Posterior cingulate gyrus (tissue), 11 donors: ENCODE measurements around the gene PRKCH.

Source experiments
- DNase-seq, 10 donors: peaks; one replicate each; pipeline versions ENCODE4 v3.0.0 to v3.0.0-alpha.2; 2020 to 2021; ENCODE audit warnings: mixed read lengths in 3 of 10
- intact Hi-C: fragments of 100-400 bp; cut with DNase I; formaldehyde crosslinking; loops from one replicate; pipeline ENCODE4 v1.15.1; 2023

PRKCH gene

DNA sequence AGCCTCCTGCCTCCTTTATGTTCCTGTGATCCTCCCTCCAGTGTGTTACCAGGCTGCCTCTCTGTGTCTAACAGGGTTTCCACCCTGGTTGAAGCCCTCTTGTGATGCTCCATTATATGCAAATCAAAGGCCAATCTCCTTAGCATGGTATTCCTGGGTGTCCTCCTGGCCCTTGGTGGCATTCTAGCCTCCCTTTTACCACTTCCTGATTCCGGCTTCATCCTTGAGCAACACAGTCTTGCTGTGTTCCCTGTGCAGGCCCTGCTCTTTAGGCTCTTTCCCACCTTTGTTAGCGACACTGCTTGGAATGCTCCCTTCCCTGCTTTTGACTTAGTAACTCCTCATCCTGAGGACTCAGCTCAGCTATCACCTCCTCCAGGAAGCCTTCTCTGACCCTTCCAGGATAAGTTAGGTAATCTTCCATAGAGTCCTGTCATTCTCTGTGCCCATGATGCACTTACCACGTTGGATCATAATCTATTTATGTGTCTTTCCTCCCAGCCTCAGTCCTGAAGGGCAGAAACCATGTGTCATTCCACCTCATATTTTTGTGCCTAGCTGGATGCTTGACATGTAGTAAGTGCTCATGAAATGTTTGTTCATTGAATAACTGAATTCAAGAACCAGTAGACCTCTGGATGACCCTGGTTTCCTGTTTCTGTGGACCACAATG is 37.3 kb downstream of the PRKCH start:
- intact Hi-C loops = no loop called here
- DNase-seq = no peak

DNA sequence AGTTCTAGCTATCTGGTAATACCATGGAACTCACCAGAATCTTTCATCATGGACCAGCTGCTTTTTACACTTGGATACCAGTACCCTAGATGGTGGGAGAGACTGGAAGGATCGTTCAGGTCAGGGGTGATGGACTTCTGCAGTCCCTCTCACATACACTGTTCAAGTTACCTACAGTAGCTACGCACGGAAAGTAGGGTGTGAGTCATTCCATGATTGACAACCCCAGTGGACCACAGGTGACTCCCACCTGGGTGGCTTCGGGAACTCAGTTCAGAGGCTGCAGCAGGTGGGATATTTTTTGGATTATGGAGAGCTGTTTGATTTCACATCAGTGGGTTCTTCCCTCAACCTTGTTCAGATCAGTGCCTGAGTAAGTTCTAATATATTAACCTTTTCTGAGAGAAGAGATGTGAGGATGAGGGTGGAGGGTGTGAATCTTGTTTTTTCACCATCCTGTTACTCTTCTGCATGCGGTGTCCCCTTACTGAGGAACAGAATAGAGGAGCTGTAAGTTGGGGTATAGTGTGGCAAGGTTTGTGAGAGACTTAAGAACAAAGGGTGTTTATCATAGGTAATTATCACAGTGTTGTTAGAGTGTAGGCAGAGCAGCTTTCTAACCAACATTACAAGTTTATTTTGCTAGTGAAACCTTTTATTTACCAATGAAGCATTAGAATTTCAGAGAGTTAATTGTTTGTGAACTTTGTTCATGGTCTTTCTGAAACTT is 39.6 kb downstream of the PRKCH start:
- DNase-seq = no peak
- intact Hi-C loops = no loop called here

DNA sequence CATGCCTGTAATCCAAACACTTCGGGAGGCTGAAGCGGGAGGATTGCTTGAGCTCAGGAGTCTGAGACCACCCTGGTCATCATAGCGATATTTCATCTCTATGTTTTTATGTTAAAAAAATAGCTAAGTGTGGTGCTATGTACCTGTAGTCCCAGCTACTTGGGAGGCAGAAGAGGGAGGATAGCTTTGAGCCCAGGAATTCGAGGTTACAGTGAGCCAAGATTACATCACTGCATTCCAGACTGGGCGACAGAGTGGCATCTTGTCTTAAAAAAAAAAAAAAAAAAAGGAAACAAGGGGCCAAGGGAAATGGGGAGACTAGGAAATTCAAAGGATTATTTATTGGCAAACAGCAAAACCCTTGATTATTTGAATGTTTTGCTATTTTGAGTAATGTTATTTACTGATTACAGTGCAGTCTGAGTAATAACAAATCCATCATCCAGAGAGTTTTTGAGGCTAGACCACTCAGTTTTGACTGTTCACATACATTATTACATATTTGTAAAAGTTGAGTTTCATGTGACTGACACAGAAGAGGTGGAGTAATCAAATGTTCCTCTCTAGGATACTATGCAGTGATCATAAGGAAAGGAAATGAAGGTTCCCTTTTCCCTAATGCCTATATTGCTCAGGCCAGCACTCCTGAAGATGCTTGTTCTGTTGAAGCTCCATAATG is 40.8 kb downstream of the PRKCH start:
- intact Hi-C loops = no loop called here

DNA sequence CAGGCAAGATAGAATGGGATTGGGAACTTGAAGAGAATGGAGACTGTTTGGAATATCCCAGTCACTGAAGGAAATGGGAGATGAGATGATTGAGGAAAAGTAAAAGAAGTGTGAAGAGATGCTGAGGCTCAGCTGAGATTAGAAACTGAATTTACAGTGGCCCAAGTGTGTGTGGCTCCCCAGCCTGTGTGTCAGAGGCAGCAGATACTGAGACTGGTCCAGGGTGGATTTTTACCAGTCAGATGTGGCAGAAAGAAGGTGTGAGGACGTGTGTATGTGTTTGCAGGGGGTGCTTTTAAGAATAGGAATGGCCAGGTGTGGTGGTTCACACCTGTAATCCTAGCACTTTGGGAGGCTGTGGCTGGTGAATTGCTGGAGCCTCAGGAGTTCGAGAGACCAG is 42.9 kb downstream of the PRKCH start:
- intact Hi-C loops = no loop called here
- DNase-seq = no peak

More for the DNA sequence above, 40.8 kb downstream of the PRKCH start:
- DNase-seq = no peak

DNA sequence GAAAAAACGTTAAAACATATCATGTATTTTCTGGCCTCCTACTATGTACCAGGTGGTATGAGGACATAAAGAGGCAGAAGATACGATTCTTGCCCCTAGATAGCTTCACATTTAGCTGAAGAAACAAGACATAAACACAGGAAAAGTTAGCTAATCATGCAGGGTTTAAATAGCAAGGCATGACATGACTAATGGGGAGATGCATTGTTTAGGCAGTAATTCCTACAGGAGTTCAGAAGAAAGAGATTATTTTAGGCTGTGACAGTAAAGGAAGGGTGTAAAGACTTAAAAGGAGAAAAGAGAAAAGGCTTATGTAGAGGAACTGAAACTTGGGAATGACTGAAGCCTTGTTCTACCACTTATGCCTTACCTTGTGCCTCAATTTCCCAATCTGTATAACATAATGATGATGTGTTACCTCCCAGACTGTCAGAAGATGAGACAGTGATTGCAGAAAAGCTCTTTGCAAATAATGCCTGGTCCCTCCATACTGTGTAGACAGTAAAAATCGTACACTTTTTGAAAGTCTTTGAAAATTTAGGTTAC is 44.4 kb downstream of the PRKCH start:
- intact Hi-C loops = no loop called here
- DNase-seq = no peak

DNA sequence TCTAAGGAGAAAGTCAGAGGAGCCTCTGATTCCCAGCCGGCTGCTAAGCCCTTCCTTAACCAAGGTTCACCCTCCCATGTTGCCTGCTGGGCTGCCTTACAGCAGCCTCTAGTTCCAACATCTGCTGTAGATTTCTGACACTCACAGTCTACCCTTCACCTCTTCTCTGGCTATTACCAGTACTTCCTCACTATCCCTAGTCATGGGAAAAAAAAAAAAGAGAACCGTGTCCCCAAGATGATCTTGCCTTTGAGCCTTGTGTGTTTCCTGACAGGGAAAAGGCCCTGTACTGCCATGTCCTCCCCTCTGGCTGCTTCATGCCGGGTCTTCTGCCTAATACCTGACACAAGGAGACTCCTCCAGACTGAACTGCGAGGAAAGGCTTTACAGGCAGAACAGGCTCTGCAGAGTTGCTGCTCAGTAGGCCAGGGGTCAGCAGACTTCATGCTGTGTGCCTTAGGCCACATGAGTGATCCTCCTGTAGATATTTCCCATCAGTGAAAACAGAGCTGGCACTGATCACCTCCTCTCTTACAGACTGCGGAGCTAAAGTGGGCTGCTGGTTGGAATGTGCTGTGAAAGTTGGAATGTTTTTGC is 46.8 kb downstream of the PRKCH start:
- no peak for DNase-seq
- intact Hi-C loops = no loop called here

DNA sequence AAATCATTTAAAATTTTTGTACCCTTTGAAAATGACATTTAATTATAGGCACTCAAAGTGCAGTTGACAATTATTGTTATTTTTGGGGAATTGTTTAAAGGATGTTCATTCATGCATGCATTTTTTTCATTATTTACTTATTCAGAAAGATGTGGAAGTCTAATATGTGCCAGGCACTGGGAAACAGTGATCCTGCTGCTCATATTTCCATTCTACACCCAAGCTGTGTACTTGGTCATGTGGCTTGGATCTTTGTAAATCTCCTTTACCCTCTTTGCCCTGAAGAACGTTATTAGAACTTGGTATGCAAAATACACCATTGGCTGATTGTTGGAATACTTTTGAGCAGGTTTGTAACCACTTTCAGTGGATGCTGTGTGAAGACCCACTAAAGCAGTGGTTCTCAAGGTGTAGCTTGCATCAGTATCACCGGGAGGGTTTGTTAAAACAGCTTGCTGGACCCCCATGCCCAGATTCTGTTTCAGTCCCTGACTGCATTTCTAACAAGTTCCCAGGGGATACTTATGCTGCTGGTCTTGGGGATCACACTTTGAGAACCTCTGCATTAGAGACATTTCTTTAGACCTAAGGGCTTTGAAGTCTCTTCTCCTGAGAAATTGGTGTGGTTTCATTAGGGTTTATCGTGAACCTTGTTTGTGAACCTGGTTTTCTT is 47.5 kb downstream of the PRKCH start:
- intact Hi-C loops = no loop called here

DNA sequence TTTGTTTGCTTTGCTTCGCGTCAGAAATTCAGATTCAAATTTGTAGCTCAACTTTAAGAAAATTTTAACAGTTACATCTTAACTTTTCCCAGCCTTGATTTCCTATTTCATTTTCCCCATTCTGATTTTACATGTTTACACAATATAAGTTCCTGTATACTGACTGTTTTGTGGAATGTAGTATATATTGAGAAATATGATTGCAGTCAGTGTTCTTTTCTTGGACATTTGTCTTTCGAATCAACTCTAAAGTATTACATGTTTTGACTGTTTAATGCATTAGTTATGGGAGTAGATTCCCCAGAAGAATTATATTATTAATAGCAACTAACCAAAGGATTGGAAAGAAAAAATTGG is 48.1 kb downstream of the PRKCH start:
- DNase-seq = no peak
- intact Hi-C loops = no loop called here

More for the DNA sequence above, 47.5 kb downstream of the PRKCH start:
- no peak for DNase-seq

DNA sequence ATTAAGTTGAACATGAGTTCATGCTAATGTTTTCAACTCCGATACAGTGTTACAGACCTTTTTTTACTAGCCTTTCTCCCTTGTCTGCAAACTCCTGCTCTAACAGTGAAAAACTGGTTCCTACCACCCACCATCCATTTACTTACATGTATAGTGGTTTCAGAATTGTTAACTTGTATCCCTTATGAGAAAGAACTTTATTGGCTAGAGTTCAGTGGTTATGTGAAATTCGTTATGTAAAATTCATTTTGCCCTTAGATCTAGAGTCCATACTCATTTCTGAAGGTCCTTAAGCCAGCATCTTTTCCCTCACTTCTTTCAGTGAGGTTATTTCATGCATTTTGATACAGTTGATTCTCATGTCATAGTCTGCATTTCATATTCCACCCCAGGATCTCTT is 51.0 kb downstream of the PRKCH start:
- no peak for DNase-seq
- intact Hi-C loops = no loop called here

DNA sequence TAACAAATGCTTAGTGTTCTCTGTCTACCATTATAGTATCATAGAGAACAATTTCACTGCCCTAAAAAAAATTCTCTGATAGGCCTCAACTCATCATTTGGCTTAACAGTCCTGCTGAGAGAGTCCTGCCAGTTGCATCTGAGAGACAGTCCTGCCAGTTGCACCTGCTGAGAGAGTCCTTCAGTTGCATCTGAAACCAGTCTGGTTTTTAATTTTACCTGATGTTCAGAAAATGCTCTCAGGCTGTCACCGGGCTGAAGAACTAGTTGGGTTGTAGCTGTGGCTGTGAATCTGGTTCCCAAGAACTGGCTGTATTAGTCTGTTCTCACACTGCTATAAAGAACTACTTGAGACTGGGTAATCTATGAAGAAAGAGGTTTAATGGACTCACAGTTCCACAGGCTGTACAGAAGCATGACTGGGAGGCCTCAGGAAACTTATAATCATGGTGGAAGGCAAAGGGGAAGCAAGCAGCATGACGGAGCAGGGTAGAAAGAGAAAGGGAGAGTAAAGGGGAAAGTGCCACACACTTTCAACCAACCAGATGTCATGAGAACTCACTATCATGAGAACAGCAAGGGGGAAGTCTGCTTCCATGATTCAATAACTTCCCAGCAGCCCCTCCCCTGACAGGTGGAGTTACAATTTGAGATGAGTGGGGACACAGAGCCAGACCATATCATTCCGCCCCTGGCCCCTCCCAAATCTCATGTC is 51.6 kb downstream of the PRKCH start:
- intact Hi-C loops = no loop called here
- DNase-seq = no peak

DNA sequence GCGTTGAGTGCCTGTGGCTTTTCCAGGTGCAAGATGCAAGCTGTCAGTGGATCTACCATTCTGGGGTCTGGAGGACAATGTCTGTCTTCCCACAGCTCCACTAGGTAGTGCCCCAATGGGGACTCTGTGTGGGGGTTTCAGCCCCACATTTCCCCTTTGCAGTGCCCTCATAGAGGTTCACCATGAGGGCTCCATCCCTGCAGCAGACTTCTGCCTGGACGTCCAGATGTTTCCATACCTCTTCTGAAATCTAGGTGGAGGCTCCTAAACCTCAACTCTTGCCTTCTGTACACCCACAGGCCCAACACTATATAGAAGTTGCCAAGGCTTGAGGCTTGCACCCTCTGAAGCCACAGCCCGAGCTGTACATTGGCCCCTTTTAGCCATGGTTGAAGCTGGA is 52.9 kb downstream of the PRKCH start:
- no peak for DNase-seq
- intact Hi-C loops = no loop called here

DNA sequence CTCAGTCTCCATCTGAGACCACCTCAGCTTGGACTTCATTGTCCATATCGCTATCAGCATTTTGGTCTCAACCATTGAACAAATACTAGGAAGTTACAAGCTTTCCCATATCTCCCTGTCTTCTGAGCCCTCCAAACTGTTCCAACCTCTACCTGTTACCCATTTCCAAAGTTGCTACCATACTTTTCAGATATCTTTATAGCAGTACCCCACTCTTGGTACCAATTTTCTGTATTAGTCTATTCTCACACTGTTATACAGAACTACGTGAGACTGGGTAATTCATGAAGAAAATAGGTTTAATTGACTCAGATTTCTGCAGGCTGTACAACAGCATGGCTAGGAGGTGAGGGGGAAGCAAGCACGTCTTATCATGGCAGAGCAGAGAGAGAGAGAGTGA is 53.8 kb downstream of the PRKCH start:
- intact Hi-C loops = no loop called here
- no peak for DNase-seq

DNA sequence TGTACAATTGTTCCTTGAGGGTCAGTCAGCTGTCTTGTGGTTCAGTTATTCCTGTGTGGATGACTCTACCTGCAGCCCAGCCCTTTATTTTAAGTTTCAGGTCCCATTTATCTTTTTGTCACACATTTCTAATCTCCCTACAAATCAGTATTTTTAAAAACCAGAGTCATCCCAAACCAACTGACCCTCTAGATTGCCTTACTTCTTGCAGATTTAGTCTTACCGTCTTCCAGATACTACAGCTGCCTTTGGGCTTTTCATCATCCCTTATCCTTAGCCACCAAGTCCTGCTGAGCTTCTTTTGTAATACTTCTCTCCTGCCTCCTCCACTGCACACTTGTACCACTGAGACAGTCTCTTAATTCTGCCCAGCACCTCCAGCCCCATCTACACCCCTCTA is 54.9 kb downstream of the PRKCH start:
- no peak for DNase-seq
- intact Hi-C loops = no loop called here

DNA sequence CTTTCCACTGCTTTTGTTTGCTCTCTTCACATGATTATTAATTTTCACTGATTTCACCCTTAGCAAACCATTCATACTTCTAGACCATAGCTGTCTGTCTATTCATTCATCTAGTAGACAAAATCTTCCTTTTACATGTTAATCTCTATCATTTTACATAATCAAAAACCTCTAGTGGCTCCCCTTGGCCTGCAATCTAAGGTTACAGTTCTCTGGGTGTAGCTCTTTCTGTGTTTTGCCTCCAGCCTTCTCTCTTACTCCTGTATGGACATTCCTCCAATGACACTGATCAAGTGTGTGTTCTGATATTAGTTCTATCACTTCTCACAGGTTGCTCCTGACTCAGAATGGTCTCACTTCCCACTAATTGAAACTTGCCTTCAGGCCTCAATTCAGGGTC is 56.4 kb downstream of the PRKCH start:
- intact Hi-C loops = no loop called here
- no peak for DNase-seq

DNA sequence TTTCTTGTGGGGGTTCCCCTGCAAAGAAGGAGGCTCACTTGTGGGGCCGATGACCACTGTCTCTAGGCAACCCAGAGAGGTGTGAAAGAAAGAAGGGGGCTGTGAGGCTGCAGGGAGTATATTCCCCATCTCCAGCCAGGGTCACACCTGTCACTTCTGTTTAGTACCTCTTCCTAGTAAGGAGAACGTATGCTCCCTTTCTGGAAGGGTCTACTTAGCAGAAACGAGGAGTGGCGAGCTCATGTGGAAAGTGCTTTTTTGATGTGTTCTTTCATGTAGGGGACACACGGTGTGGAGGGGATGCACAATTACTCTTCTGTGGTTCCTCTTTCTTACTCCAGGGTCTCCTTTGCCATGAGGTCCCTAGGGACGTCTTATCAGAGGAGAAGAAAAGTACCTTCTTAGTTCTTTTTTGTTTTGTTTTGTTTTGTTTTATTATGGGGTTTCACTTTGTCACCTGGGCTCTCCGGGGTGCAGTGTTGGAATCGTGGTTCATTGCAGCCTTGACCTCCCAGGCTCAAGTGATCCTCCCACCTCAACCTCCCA is 58.3 kb downstream of the PRKCH start:
- no peak for DNase-seq
- intact Hi-C loops = no loop called here

DNA sequence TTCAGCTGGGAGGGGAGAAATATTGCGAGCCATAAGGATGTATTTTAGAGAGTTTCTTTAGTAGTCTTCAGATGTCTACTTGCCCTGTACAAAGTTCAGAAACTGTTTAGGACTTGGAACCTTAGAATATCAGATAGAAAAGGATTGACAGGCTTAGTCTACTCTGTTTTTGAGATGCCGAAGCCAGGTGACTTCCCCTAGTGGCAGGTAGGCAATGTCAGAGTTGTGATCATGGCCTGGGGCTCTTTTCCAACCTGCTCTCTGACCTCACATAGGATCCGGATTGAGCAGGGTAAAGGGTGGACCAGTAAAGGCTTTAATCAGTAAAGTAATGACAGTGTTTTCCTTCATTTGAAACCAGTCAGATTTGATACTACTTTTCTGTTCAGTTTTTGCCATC is 59.6 kb downstream of the PRKCH start:
- DNase-seq = no peak
- intact Hi-C loops = no loop called here

DNA sequence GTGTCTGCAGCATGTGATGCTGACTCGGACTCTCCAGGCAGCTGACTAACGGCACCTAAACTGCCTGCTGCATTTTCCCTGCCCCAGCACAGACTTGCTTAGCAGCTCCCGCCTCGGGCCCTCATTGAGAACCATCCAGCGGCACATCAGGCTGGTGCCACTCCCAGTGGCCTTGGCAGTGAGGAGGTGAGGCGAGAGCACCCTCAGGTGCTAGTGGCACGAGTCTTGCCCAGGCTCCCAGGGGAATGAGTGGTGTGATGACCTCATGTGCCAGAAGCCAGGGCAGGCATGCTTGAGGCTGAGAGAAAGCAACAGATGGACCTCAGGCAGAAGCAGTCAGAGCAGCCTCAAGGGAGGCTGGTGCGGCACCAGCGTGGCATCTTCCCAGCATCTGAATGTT is 60.2 kb downstream of the PRKCH start:
- peak in 1 of 10 donors; percentile 78 for DNase-seq
- intact Hi-C loops = no loop called here

DNA sequence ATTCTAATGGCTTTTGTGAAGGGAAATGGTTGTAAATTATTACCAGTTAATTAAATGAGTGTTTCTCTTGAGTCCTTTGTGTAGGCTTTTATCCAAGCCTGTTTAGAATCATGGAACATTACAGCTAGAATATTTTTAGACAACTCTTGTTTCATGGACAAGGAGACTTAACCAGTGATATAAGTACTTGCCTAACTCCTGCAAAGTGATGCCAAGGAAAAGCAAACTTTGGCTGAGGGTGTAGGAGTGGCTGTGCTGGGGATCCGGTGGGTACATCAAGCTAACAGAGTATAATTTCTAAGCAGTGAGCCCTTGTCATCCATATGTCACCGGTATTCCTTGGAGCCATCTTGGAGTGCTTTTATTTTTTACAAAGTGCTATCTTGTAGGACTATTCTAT is 61.5 kb downstream of the PRKCH start:
- intact Hi-C loops = no loop called here
- DNase-seq = no peak

DNA sequence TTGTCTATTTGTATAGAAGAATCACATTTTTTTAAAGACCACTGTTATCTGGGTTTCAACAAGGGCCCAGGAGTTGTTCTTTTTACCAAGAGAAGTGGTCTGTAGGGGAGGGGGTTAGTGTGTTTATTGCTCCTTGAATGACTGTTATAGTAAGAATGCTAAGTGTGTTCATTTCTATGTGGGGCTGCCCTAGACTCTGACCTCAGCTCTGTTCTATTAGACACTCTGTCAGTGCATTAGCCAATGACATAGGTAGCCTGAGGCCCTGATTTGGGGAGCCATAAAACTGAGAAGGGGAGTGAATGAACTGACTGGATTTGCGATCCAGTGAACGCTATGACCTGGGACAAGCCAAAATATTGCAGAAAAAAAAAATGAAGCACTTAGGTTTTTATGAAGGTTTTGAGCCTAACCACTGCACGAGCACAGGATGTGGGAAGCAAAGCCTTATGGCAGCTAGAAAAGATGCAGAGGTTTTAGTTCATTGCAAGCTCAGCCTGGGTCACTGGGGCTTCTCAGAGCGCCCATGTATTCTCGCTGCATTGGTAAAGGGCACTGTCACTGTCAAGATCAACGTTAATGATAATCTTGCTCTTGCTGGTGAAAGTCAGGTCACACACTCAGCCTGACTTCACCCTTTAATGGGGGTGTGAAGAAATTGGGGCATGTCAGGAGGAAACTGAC is 63.8 kb downstream of the PRKCH start:
- intact Hi-C loops = no loop called here
- DNase-seq = no peak
